Neural cell (in vitro differentiated cells): ENCODE results near the gene TRIM5. TPM values are rescaled to one million over a fixed set of nuclear protein-coding genes. Genes with fewer than 3 reads are reported as not detected.
"Not testable (repeated sequence)": the region's sequence is repeated elsewhere in the genome, so short reads cannot be mapped to it uniquely, and the experiment has no call there.

ENCODE experiments used
- H2AFZ ChIP-seq: fragments of 200-600, 300-800 bp; sonication (generic), shearing (Covaris generic); 2 replicates; pipeline ENCODE4 v1.6.0; 2014; ENCODE audit warnings: low read depth, mild to moderate bottlenecking, antibody characterized with exemption, low read length, moderate library complexity
- H3F3A ChIP-seq: fragments of 200-600 bp; shearing (Covaris generic); 2 replicates; pipeline ENCODE4 v1.6.1; 2016; ENCODE audit warnings: mild to moderate bottlenecking, moderate library complexity, mixed read lengths, antibody characterized with exemption, low read length; ENCODE audit not compliant: insufficient read depth, poor library complexity, severe bottlenecking
- H3K27ac ChIP-seq: fragments of 200-600, 300-800 bp; sonication (generic), shearing (Covaris generic); 2 replicates; pipeline ENCODE4 v1.5.1; 2014; ENCODE audit warnings: mild to moderate bottlenecking, low read length, moderate library complexity
- H3K27me3 ChIP-seq: fragments of 300-800, 200-600 bp; sonication (generic), shearing (Covaris generic); 2 replicates; pipeline ENCODE4 v1.6.0; 2014; ENCODE audit warnings: mild to moderate bottlenecking, low read depth, low read length, moderate library complexity; ENCODE audit not compliant: insufficient read depth
- H3K36me3 ChIP-seq: fragments of 300-800, 200-600 bp; sonication (generic), shearing (Covaris generic); 2 replicates; pipeline ENCODE4 v1.5.1; 2014; ENCODE audit warnings: mild to moderate bottlenecking, antibody characterized with exemption, low read length, moderate library complexity; ENCODE audit not compliant: insufficient read depth
- H3K4me2 ChIP-seq: fragments of 300-800, 200-600 bp; sonication (generic), shearing (Covaris generic); 2 replicates; pipeline ENCODE4 v1.6.0; 2014; ENCODE audit warnings: mild to moderate bottlenecking, low read length
- H3K4me3 ChIP-seq: fragments of 300-800, 200-600 bp; sonication (generic), shearing (Covaris generic); 2 replicates; pipeline ENCODE4 v1.5.1; 2014; ENCODE audit warnings: mild to moderate bottlenecking, low read length, moderate library complexity
- H3K79me2 ChIP-seq: fragments of 200-600 bp; shearing (Covaris generic); replicated peaks from 2 replicates; pipeline ENCODE4 v1.6.0; 2014; ENCODE audit warnings: mild to moderate bottlenecking, low read length, moderate library complexity; ENCODE audit not compliant: insufficient read depth
- H3K9ac ChIP-seq: fragments of 300-800, 200-600 bp; sonication (generic), shearing (Covaris generic); 2 replicates; pipeline ENCODE4 v1.6.1; 2016; ENCODE audit warnings: mild to moderate bottlenecking, low read length, mixed read lengths
- H3K9me2 ChIP-seq: fragments of 200-600 bp; shearing (Covaris generic); 2 replicates; pipeline ENCODE4 v1.6.1; 2016; ENCODE audit warnings: mild to moderate bottlenecking, low read length, mixed read lengths; ENCODE audit not compliant: insufficient read depth
- H3K9me3 ChIP-seq: fragments of 200-600, 300-800 bp; sonication (generic), shearing (Covaris generic); 2 replicates; pipeline ENCODE4 v1.6.1; 2016; ENCODE audit warnings: mild to moderate bottlenecking, mixed run types, low read length, moderate library complexity, mixed read lengths
- H4K20me1 ChIP-seq: fragments of 200-600 bp; shearing (Covaris generic); 2 replicates; pipeline ENCODE4 v1.6.1; 2016; ENCODE audit warnings: mild to moderate bottlenecking, mixed run types; ENCODE audit not compliant: insufficient read depth
- EP300 ChIP-seq: fragments of 450-650 bp; conservative IDR thresholded peaks from 2 replicates; pipeline ENCODE4 v1.6.1; 2014; ENCODE audit warnings: antibody characterized with exemption, mild to moderate bottlenecking, moderate library complexity; ENCODE audit not compliant: poor library complexity, severe bottlenecking
- EZH2 ChIP-seq: fragments of 200-600, 300-800 bp; shearing (Covaris generic), sonication (generic); IDR thresholded peaks from 2 replicates; pipeline ENCODE4 v1.6.1; 2014; ENCODE audit warnings: antibody characterized with exemption, low read length, borderline replicate concordance, mild to moderate bottlenecking; ENCODE audit not compliant: insufficient read depth, poor library complexity, severe bottlenecking
- MXI1 ChIP-seq: fragments of 450-650 bp; conservative IDR thresholded peaks from 2 replicates; pipeline ENCODE4 v1.6.1; 2014; ENCODE audit warnings: antibody characterized with exemption, mild to moderate bottlenecking; ENCODE audit not compliant: poor library complexity, severe bottlenecking
- POLR2AphosphoS5 ChIP-seq: IDR thresholded peaks from 2 replicates; pipeline ENCODE4 v1.6.1; 2012
- RAD21 ChIP-seq: fragments of 450-650 bp; conservative IDR thresholded peaks from 2 replicates; pipeline ENCODE4 v1.6.1; 2014; ENCODE audit warnings: antibody characterized with exemption, mild to moderate bottlenecking, moderate library complexity
- SMC3 ChIP-seq: fragments of 450-650 bp; conservative IDR thresholded peaks from 2 replicates; pipeline ENCODE4 v1.6.1; 2014; ENCODE audit warnings: antibody characterized with exemption, mild to moderate bottlenecking, moderate library complexity; ENCODE audit not compliant: poor library complexity
- TAF1 ChIP-seq: IDR thresholded peaks from 2 replicates; pipeline ENCODE4 v1.6.1; 2012; ENCODE audit warnings: low read depth
- polyA plus RNA-seq: library from polyadenylated mRNA; depleted of rRNA; stranded (reverse); fragments of >200 nt; gene quantifications from 2 replicates; pipeline ENCODE4 v1.2.3, GENCODE V29; 2014
- TF ChIP-seq, protein P1 (sequence below): IDR thresholded peaks from 2 replicates; pipeline ENCODE4 v1.6.1; 2012; ENCODE audit warnings: borderline replicate concordance
- TF ChIP-seq, protein P2 (sequence below): fragments of 450-650 bp; IDR thresholded peaks from 2 replicates; pipeline ENCODE4 v1.5.1; 2014; ENCODE audit warnings: antibody characterized with exemption, mild to moderate bottlenecking, moderate library complexity; ENCODE audit not compliant: poor library complexity, severe bottlenecking

The TRIM5 gene
- polyA plus RNA-seq, 1 donor from 2014 or later, result 2.0 TPM

- Histone ChIP-seq H4K20me1 (no peaks in the 10 kb centered on the region), H3K27me3 (no peaks in the 10 kb centered on the region), H3K36me3 (no peaks in the 10 kb centered on the region), H3F3A (no peaks in the 10 kb centered on the region), H3K4me2 (no peak overlapping the region), H2AFZ (no peak overlapping the region), H3K79me2 (no peaks in the 10 kb centered on the region), H3K9me3 (no peaks in the 10 kb centered on the region), H3K27ac (no peak overlapping the region), H3K9me2 (no peaks in the 10 kb centered on the region), H3K4me3 (no peak overlapping the region), H3K9ac (no peak overlapping the region)
- peak; percentile 33 for TF ChIP-seq EP300
- TF ChIP-seq RAD21, result no peak
These were observed 35.0 kb upstream of the TRIM5 start for GRCh38 chr11:5719703-5720495.

DNA sequence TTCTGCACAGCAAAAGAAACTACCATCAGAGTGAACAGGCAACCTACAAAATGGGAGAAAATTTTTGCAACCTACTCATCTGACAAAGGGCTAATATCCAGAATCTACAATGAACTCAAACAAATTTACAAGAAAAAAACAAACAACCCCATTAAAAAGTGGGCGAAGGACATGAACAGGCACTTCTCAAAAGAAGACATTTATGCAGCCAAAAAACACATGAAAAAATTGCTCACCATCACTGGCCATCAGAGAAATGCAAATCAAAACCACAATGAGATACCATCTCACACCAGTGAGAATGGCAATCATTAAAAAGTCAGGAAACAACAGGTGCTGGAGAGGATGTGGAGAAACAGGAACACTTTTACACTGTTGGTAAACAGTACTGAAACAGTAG is 31.6 kb upstream of the TRIM5 start:
- not testable (repeated sequence) for H3K4me2 ChIP-seq, H3K79me2 ChIP-seq, H2AFZ ChIP-seq, H3K36me3 ChIP-seq, H3K4me3 ChIP-seq, H3K9ac ChIP-seq, H3K9me3 ChIP-seq, H4K20me1 ChIP-seq, H3K9me2 ChIP-seq, H3K27ac ChIP-seq, H3K27me3 ChIP-seq, H3F3A ChIP-seq

GRCh38 chr11:5713695-5714094 is 28.8 kb upstream of the TRIM5 start:
- H2AFZ ChIP-seq, result no peak overlapping the region
- H3K27me3 ChIP-seq, result no peaks in the 10 kb centered on the region
- H3K9me3 ChIP-seq, result no peaks in the 10 kb centered on the region
- H4K20me1 ChIP-seq, result no peaks in the 10 kb centered on the region
- no peak overlapping the region for H3K4me3 ChIP-seq
- no peak overlapping the region for H3K9ac ChIP-seq
- no peaks in the 10 kb centered on the region for H3K36me3 ChIP-seq
- H3K27ac ChIP-seq, result no peak overlapping the region
- TF ChIP-seq SMC3 (no peak), MXI1 (no peak), POLR2AphosphoS5 (no peak), EP300 (no peak), RAD21 (no peak), TAF1 (no peak), EZH2 (no peak)
- TF ChIP-seq, protein P1, sequence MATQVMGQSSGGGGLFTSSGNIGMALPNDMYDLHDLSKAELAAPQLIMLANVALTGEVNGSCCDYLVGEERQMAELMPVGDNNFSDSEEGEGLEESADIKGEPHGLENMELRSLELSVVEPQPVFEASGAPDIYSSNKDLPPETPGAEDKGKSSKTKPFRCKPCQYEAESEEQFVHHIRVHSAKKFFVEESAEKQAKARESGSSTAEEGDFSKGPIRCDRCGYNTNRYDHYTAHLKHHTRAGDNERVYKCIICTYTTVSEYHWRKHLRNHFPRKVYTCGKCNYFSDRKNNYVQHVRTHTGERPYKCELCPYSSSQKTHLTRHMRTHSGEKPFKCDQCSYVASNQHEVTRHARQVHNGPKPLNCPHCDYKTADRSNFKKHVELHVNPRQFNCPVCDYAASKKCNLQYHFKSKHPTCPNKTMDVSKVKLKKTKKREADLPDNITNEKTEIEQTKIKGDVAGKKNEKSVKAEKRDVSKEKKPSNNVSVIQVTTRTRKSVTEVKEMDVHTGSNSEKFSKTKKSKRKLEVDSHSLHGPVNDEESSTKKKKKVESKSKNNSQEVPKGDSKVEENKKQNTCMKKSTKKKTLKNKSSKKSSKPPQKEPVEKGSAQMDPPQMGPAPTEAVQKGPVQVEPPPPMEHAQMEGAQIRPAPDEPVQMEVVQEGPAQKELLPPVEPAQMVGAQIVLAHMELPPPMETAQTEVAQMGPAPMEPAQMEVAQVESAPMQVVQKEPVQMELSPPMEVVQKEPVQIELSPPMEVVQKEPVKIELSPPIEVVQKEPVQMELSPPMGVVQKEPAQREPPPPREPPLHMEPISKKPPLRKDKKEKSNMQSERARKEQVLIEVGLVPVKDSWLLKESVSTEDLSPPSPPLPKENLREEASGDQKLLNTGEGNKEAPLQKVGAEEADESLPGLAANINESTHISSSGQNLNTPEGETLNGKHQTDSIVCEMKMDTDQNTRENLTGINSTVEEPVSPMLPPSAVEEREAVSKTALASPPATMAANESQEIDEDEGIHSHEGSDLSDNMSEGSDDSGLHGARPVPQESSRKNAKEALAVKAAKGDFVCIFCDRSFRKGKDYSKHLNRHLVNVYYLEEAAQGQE, result no peak
- TF ChIP-seq, protein P2, sequence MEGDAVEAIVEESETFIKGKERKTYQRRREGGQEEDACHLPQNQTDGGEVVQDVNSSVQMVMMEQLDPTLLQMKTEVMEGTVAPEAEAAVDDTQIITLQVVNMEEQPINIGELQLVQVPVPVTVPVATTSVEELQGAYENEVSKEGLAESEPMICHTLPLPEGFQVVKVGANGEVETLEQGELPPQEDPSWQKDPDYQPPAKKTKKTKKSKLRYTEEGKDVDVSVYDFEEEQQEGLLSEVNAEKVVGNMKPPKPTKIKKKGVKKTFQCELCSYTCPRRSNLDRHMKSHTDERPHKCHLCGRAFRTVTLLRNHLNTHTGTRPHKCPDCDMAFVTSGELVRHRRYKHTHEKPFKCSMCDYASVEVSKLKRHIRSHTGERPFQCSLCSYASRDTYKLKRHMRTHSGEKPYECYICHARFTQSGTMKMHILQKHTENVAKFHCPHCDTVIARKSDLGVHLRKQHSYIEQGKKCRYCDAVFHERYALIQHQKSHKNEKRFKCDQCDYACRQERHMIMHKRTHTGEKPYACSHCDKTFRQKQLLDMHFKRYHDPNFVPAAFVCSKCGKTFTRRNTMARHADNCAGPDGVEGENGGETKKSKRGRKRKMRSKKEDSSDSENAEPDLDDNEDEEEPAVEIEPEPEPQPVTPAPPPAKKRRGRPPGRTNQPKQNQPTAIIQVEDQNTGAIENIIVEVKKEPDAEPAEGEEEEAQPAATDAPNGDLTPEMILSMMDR, result no peak
- H3K4me2 ChIP-seq, result no peak overlapping the region
- H3K79me2 ChIP-seq, result no peaks in the 10 kb centered on the region
- no peaks in the 10 kb centered on the region for H3K9me2 ChIP-seq
- H3F3A ChIP-seq, result no peaks in the 10 kb centered on the region
